ENCODE measurements around the gene TEKTIP1.

Gene TEKTIP1

DNA sequence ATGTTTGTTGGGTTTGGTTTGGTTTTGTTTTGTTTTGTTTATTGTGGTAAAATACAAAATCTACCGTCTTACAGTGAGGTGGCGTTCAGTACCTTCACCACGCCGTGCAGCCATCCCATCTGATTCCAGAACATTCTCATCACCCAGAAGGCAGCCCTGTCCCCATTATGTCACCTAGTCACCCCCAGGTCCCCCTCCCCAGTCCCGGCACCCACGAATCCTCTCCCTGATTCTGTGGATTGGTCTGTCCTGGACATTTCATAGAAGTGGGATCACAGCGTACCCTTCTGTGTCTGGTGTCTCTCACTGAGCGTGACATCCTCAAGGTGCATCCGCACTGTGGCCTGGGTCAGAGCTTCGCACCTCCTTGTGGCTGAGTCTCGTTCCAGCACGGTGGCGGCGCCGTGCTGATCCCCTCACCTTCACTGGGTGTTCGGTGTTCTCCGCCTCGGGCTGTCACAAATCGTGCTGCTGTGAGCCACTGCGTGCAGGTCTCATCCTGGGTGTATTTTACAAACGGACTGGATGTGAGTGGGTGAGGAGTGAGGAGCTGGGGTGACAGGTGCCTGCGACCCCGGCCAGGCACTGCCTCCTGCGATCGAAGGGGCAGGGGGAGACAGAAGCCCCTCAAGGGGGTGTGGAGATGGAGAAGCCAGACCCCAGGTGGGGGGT, 580 bp upstream of the TEKTIP1 start:
- DNase-seq, result no peak

DNA sequence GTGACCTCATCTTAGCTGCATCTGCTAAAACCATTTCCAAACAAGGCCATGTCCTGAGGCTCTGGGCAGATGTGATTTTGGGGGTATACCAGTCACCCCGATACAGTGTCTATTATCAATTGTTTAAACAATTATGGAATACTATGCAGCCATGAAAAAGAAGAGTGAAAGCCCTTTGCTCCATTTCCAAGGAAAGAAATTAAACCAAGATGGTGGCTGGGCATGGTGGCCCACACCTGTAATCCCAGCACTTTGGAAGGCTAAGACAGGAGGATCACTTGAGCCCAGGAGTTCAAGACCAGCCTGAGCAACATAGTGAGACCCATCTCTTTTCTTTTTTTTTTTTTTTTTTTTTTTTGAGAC, 763 bp downstream of the TEKTIP1 start:
- DNase-seq, result no peak

DNA sequence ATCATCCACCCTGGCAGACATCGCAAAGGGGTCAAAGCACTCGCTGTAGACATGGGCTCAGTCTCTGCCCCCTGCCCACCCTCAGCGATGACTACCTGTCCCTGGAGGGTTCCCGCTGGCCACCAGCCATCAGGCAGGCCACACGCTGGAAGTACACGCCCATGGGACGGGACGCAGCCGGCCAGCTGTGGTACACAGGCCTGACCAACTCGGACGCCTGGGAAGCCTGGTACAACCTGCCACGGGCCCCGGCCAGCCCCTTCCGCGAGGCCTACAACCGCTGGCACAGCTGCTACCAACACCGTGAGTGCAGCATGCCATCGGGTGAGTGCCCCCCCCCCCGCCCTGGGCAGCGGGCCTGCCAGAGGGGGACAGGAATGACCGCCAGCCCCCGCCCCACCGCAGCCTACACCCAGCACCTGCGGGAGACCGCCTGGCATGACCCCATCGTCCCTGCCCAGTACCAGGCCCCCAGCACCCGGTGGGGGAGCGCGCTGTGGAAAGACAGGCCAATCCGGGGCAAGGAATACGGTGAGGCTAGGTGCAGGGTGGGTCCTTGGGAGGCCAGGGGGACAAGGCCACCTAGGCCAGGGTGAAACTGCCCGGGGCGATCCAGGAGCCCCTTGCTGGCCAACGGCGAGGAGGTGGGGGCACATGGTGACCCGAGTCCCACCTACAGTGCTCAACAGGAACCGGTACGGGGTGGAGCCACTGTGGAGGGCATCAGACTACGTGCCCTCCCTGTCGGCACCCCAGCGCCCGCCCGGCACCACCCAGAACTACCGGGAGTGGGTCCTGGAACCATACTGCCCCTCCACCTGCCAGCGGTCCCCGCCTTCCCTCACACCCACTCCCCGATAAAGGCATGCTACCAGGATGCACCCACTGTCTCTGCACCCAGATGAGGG, 4.4 kb downstream of the TEKTIP1 start:
- DNase-seq, result no peak

DNA sequence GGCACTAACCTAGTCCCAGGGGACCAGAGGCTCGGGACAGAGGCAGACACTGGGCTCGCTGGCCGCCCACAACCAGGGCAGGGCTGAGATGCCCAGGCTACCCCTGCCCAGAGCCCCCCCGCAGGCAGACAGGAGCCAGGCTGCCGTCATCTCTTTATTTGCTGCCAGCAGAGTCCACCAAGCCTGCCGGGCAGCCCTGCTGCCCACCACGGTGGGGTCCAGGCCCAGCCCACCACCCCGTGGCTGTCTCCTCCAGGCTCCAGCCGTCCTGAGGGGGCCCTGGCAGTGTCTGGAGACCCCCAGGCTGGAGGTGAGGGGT, 5.0 kb downstream of the TEKTIP1 start:
- no peak for DNase-seq

DNA sequence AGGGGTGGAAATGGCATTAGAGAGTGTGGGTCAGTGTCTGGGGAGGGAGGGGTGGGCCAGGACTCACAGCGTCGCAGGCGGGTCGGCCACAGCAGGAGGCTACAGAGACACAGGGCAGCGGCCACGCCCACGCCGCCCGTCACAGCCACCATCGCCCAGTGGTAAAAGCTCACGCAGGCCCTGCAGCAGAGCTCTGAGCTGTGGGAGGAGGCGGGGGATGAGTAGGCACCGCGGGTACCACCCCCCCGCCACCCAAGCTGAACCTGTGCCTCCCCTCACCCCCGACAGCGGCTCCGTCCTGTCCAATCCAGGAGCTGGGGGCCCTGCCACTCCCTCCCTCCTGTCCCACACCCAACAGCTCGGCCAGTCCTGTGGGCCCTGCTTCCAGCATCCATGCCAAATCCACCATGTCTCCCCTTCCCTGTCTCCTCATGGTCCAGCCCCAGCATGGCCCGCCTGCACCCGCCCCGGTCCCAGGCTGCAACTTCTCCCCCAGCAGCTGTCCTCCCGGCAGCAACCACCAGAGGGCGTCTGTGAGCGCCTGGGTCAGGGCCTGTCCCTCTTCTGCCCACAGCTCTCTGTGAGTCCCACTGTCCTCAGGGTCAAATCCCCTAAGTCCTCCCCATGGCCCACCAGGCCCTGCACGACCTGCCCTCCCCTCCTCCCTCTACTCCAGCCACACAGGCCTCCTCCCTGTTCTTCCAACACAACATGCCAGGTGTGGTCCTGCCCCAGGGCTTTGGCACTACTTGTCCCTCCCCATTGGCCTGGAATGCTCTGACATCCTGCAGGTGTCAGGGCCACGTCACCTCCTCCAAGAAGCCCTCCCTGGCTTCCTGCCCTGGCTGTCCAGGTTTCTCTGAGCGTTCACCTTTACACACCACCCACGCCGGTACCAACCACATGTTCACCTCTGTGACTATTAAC, 6.0 kb downstream of the TEKTIP1 start:
- DNase-seq, result peak; percentile 49

DNA sequence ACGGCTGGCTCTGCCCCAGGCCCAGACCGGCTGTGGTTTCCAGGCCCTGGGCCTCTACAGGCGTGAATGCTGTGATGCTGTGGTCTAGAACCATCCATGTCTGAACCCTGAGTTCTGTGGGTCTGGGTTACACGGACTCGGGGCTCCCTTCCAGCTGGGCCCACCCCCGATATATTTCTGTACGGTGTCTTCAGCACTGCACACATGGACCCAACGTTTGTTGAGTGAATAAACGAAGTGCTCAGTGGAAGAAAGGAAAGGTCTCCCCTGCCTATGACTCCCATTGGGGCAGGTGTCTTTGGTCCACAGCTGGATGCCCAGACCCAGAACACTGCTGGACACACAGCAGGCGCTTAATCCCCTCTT, 6.7 kb downstream of the TEKTIP1 start:
- no peak for DNase-seq

DNA sequence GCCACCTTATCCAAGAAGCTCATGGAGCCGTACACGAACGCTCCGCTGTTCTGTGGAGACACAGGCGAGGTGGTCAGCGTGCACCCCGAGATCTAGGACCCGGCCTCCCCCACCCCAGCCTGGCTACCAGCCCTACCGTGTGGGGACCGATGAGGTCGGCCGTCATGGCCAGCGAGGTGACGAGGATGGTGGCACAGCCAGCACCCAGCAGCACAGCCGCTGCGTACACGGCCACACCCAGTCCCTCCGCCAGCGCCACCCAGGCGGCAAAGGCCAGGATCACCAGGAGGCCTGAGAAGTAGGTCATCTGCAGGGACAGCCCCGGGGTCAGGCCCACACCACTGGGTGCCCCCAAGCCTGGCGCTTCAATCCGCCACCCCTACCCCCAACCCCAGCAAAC, 7.1 kb downstream of the TEKTIP1 start:
- DNase-seq, result no peak

DNA sequence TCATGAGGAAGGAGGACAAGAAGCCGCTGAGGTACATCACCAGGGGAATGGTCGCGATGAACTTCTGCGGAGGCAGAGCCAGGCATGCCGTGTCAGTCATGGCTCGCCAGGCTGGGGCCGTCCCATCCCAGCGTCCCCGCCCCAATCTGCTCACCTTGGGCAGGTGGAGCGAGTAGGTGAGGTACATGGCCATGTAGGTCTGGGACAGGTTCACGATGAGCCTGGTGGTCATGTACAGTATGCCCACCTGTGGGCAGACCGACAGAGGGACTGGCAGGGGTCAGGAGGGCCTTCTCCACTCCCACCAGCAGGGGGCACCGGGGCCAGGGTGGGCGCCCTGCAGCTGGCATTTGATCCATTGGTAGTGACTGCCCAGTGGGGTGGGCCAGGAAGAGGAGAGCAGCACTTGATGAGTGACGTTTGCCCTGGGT, 8.3 kb downstream of the TEKTIP1 start:
- no peak for DNase-seq

DNA sequence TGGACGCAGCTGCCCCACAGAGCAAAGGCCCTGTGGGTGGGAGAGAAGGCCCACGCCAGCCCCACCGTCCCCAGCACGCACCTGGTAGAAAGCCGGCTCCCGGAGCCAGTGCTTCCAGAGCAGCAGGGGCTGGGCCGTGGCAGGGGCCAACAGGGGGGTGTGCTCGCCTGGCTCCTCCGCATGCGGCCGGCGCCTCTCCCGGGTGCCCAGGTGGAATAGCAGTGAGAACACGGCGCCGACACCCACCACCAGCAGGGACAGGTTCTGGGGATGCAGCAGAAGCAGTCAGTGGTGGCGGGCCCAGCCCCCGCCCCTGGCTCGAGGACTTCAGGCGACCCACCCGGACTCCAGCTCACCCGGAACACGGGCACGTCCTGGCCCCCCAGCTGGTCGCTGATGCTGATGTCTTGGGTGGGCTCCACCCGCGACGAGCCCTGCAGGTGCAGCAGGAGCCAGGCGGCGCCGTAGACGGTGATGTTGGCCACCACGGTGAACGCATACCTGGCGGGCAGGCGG, 8.9 kb downstream of the TEKTIP1 start:
- DNase-seq, result no peak

DNA sequence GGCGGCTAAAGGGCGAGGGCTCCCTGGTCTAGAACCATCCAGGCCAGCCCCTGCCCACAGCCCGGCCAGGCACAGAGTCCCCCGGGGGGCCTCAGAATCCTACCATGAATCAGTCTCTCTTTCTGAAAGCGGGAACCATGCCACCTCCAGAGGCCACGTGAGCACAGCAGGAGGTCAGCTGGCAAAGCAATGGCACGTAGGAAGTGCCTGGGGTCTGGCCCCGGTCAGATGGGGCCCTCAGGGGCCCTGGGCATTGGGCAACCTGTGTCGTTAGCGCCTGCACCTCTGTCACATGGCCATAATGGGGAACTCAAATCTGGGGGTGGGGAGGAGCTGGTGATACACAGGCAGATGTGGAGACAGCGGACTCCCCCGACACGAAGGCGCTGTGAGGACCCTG, 9.6 kb downstream of the TEKTIP1 start:
- no peak for DNase-seq

DNA sequence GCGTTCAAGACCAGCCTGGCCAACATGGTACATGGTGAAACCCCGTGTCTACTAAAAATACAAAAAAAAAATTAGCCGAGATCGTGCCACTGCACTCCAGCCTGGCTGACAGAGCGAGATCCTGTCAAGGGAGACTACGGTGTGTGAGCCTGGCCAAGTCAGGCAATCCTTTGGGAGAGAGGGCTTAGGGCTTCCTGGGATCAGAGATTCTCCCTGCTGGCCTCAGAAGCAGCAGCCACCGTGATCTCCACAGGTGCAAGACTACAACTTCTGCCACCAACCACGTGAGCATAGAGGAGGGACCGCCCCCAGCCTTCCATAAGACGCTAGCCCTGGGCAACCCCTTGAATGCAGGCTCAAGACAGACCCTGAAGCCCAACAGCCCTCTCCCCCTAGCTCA, 10.8 kb downstream of the TEKTIP1 start:
- DNase-seq, result no peak

DNA sequence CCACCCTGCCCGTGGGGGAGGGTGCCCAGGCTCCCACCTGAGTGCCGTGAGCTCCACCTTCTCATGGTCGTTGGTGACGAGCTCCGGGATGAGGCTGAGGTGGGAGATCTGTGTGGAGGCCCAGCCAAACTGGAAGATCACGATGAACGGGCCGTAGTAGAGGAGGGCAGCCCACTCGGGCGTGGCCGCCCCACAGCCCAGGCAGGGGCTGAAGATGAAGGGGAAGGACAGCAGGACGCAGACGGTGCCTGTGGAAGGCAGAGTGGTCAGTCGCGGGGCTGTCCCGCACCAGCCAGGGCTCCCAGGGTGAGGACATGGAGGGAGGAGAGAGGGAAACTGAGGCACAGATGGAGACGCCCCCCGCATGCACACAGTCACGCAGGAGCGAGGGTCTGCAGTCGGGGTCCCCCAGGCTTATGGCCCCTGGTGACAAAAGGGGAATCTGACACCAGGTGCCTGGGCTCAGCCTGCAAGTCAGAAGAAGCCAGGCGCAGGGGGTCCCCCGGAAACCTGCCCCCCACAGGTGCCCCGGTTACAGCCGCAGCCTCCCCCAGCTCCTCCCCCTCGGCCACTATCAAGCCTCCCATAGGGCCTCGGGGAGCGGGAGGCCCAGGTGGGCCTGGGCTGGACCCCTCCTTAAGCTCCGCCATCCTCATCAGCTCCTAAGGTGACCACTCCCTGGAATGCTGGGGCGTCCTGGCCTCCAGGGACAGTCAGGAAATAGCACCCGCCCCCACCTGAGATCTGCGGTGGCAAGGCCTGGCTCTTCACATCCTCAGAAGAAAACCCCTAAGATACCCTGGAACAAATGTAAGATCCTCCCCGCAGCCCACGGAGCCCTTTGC, 12.2 kb downstream of the TEKTIP1 start:
- no peak for DNase-seq

DNA sequence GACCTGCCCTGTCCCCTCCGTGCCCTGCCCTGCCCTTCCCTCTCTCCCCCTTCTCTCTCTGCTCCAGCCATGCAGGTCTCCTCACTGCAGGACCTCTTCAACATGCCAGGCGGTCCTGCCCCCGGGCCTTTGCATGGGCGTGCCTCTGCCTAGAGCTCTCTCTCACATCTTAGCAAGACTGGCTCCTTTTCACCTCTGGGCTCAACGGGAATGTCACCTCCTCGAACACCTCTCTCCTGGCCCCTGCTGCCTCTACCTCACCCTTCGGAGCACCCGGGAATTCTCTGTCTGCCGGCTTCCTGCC, 12.8 kb downstream of the TEKTIP1 start:
- DNase-seq, result no peak

DNA sequence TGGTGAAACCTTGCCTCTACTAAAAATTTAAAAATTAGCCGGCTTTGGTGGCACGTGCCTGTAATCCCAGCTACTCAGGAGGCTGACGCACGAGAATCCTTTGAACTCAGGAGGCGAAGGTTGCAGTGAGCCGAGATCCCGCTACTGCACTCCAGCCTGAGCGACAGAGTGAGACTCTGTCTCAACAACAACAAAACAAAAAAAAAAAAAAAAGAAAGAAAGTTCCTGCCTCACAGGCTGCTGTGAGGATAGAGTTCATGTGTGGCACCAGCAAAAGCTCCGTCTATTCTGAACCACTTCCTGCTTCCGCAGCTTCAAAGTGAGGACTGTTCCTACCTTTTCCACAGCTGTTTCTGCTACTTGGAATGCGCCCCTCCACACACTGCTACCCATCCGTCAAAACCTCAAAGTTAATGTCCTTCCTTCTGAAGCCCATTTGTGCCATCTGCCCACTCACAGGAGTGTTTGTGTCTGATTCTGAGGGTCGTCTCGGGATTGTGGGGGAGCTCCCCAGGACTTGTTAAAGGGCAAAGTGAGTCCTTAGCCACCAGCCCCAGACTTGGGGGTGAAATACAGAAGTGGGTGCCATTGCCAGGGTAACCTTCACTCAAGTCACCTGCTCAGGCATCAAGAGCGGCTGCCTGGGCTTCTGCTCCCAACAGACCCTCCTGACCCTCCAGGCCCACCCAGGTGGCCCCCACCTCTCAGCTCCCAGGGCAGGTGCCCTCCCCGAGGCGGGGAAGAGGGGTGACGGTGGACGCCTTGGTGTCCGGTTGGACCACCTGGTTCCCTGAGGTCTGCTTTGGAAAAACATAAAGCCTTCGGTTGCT, 15.5 kb downstream of the TEKTIP1 start:
- DNase-seq, result no peak

DNA sequence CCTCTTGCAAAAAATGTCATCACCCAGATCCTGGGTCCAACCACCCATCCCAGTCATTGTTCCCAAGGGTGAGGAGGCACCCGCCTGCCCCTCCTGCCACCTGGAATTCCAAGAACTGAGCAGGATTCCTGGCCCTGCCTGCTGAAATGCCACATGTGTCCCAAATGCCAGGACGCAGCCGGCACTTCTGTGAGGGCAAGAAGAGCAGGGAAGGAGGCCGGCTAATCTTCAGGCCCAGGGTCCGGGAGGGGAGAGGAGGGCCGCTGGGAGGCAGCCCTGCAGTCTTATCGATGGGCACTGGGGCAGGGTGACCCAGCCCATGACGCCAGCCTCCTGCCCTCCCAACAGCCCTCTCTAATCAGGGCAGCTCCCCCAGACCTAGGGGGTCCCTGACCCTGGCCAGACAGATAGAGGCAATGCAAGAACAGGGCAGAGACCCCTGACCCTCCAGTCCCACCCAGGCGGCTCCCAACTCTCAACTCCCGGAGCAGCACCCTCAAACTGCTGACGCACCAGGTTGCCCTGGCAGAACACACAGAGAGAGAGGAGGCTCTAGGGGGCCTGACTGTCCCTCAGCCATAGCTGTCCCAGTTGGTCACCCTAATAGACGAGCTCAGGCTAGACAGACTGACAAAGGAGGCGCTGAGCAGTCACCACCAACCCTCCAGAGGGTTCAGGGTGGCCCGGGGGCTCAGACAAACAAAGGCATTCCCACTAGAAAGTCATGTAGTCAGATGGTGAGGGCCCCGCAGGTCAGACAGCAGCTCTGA, 16.9 kb downstream of the TEKTIP1 start:
- DNase-seq, result no peak

DNA sequence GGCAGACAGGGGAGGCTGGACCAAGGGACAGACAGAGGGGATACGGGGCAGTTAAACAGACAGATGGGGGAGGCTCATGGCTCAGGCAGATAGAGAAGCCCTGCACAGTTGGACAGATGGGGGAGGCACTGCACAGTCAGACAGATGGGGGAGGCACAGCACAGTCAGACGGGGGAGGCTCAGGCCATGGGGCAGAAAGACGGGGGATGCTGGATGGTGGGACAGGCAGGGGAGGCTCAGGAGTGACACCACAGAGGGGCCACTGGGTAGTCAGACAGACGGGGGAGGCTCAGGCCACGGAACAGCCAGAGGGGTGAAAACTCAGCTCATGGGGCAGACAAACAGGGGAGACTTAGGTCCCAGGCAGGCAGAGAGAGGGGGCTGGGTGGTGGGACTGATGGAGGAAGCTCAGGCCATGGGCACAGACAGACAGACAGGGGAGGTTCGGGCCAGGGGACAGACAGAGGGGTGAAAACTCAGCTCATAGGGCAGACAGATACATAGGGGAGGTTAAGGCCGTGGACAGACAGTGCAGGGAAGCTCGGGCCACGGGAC, 17.5 kb downstream of the TEKTIP1 start:
- no peak for DNase-seq

DNA sequence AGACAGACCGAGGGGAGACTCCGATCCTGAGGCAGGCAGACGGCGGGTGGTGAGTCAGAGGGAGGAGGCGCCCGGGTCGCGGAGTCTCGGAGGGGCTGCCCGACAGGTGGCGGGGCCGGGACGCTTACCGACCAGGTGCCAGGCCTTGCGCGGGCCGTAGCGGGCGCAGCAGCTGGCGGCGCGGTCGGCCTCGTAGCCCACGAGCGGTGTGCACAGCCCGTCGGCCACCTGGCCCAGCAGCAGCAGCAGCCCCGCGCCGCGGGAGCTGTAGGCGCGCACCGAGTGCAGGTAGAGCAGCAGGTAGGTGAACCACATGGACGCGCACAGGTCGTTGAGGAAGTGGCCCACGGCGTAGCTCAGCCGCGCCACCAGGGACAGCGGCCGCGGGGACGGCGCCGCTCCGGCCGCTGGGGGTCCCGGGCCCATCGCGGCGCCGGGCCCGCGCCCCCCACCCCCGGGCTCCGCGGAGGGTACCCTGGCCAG, 18.0 kb downstream of the TEKTIP1 start:
- peak; percentile 63 for DNase-seq

DNA sequence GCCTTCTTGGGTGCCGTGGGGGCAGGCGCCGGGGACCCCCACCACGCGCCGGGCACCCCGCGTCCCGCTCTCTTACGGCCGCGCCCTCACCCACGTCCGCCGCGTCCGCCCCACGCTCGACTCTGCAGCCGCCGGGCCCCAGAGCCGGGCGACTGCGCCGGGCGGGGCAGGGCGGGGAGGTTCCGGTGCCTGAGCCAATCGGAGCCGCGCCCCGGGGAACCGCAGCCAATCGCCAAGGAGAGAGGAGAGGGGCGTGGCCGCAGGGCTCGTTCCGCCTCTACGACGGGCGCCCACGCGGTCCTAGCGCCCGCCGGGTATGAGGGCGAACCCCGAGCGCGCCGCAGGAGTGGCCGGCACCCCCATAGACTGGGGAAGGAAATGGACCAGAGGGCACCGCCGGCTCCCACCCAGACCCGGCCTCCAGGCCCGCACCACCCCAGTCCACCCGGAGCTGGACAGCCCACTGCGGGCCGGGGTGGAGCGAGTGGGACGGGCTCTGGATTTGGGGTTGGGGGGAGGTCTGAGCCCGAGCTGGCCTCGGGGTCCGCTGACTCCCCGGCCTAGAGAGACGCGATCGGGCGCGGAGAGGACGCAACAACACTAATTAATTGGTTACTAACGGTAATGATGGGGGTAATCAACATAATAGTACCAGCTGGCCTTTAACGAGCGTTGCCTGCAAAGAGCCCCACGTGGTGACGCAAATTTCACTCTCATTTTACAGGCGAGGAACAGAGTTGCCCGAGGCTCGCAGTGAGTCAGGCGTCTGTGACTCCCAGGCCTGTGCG, 18.7 kb downstream of the TEKTIP1 start, which contains the start of gene MFSD12:
MFSD12 (minus strand) TSS at position 126 of the 788 bp plus-strand sequence. CDS start 183 bp downstream, outside the sequence.
- peak; percentile 94 for DNase-seq

All from activated gamma-delta T cell (primary cell).